H9 (cell line): ENCODE measurements around the gene UPK3A. TPM values are rescaled to one million over a fixed set of nuclear protein-coding genes. Genes with fewer than 3 reads are reported as not detected.
A peak's percentile ranks its signal among the peaks of the same experiment; 100 is the strongest.
"Not testable (repeated sequence)": the region's sequence is repeated elsewhere in the genome, so short reads cannot be mapped to it uniquely, and the experiment has no call there.

Source experiments
- DNase-seq: peaks from one replicate; pipeline ENCODE4 v3.0.0-alpha.2; 2017
- H2AFZ ChIP-seq: one replicate; pipeline ENCODE4 v1.6.1; 2013; ENCODE audit warnings: mild to moderate bottlenecking, low read length, control low read depth, moderate library complexity
- H2AK5ac ChIP-seq: 2 replicates; pipeline ENCODE4 v1.6.1; 2013; ENCODE audit warnings: low read length, control low read depth, mixed read lengths; ENCODE audit not compliant: insufficient read length
- H2BK120ac ChIP-seq: one replicate; pipeline ENCODE4 v1.6.1; 2013; ENCODE audit warnings: low read depth, mild to moderate bottlenecking, low read length, control low read depth, inconsistent platforms; ENCODE audit not compliant: poor library complexity, severe bottlenecking
- H2BK12ac ChIP-seq: 2 replicates; pipeline ENCODE4 v1.6.1; 2013; ENCODE audit warnings: low read length, control low read depth, mixed read lengths, low read depth; ENCODE audit not compliant: insufficient read length
- H2BK15ac ChIP-seq: 2 replicates; pipeline ENCODE4 v1.6.1; 2013; ENCODE audit warnings: low read depth, low read length, control low read depth
- H2BK20ac ChIP-seq: one replicate; pipeline ENCODE4 v1.6.1; 2013; ENCODE audit warnings: low read depth, mild to moderate bottlenecking, low read length, control low read depth, inconsistent platforms; ENCODE audit not compliant: poor library complexity, severe bottlenecking
- H2BK5ac ChIP-seq: 2 replicates; pipeline ENCODE4 v1.6.1; 2013; ENCODE audit warnings: low read length, control low read depth, mixed read lengths; ENCODE audit not compliant: insufficient read length
- H3K14ac ChIP-seq: 2 replicates; pipeline ENCODE4 v1.6.1; 2013; ENCODE audit warnings: low read length, control low read depth; ENCODE audit not compliant: insufficient read depth
- H3K18ac ChIP-seq: 2 replicates; pipeline ENCODE4 v1.6.1; 2013; ENCODE audit warnings: low read depth, mild to moderate bottlenecking, mixed read lengths, low read length, control low read depth; ENCODE audit not compliant: insufficient read length
- H3K23ac ChIP-seq: 2 replicates; pipeline ENCODE4 v1.6.1; 2013; ENCODE audit warnings: low read length, control low read depth, mixed read lengths, low read depth; ENCODE audit not compliant: insufficient read length
- H3K23me2 ChIP-seq: 2 replicates; pipeline ENCODE4 v1.6.1; 2013; ENCODE audit warnings: low read depth, mild to moderate bottlenecking, mixed read lengths, low read length, control low read depth; ENCODE audit not compliant: insufficient read length, poor library complexity, severe bottlenecking
- H3K27ac ChIP-seq: 2 replicates; pipeline ENCODE4 v1.5.1; 2013; ENCODE audit warnings: low read length, control low read depth, mixed read lengths, low read depth; ENCODE audit not compliant: insufficient read length
- H3K27me3 ChIP-seq: 2 replicates; pipeline ENCODE4 v1.6.1; 2013; ENCODE audit warnings: low read length, control low read depth, inconsistent platforms; ENCODE audit not compliant: insufficient read depth
- H3K4ac ChIP-seq: 2 replicates; pipeline ENCODE4 v1.6.1; 2013; ENCODE audit warnings: low read depth, mild to moderate bottlenecking, control low read depth, inconsistent platforms, low read length, moderate library complexity
- H3K4me1 ChIP-seq: 2 replicates; pipeline ENCODE4 v1.6.1; 2013; ENCODE audit warnings: low read length, control low read depth, inconsistent platforms; ENCODE audit not compliant: insufficient read depth
- H3K4me2 ChIP-seq: 2 replicates; pipeline ENCODE4 v1.6.1; 2013; ENCODE audit warnings: low read length, control low read depth, mixed read lengths; ENCODE audit not compliant: insufficient read length, insufficient read depth
- H3K56ac ChIP-seq: 2 replicates; pipeline ENCODE4 v1.6.1; 2013; ENCODE audit warnings: low read depth, mild to moderate bottlenecking, mixed read lengths, low read length, control low read depth; ENCODE audit not compliant: insufficient read length
- H3K79me1 ChIP-seq: 2 replicates; pipeline ENCODE4 v1.6.1; 2013; ENCODE audit warnings: low read depth, mild to moderate bottlenecking, moderate library complexity, low read length, control low read depth, inconsistent platforms; ENCODE audit not compliant: insufficient read depth, poor library complexity, severe bottlenecking
- H3K79me2 ChIP-seq: 2 replicates; pipeline ENCODE4 v1.6.1; 2013; ENCODE audit warnings: low read length, control low read depth, inconsistent platforms; ENCODE audit not compliant: insufficient read depth
- H3K9ac ChIP-seq: 2 replicates; pipeline ENCODE4 v1.6.1; 2013; ENCODE audit warnings: low read length, control low read depth, mixed read lengths; ENCODE audit not compliant: insufficient read length; ENCODE audit errors: extremely low read depth
- H3K9me3 ChIP-seq: one replicate; pipeline ENCODE4 v1.6.1; 2013; ENCODE audit warnings: low read depth, low read length, inconsistent platforms; ENCODE audit not compliant: control insufficient read depth
- H3T11ph ChIP-seq: one replicate; pipeline ENCODE4 v1.6.1; 2013; ENCODE audit warnings: mild to moderate bottlenecking, low read length, control low read depth, inconsistent platforms
- H4K20me1 ChIP-seq: one replicate; pipeline ENCODE4 v1.6.1; 2013; ENCODE audit not compliant: control insufficient read depth, insufficient read length, insufficient read depth
- H4K5ac ChIP-seq: 2 replicates; pipeline ENCODE4 v1.6.1; 2013; ENCODE audit warnings: low read depth, mild to moderate bottlenecking, mixed read lengths, low read length, control low read depth; ENCODE audit not compliant: insufficient read length
- H4K8ac ChIP-seq: replicated peaks from 2 replicates; pipeline ENCODE4 v1.6.1; 2013; ENCODE audit warnings: low read length, control low read depth, mixed read lengths, low read depth; ENCODE audit not compliant: insufficient read length
- H4K91ac ChIP-seq: 2 replicates; pipeline ENCODE4 v1.6.1; 2013; ENCODE audit warnings: low read depth, mild to moderate bottlenecking, moderate library complexity, mixed read lengths, low read length, control low read depth; ENCODE audit not compliant: insufficient read length
- H3K27ac Mint-ChIP-seq, 3 experiments: 2 replicates in 2 of 3; 3 replicates in 1 of 3; pipeline ENCODE4 v1.8.0; 2020 to 2021; ENCODE audit warnings: mixed read lengths in 3 of 3, mild to moderate bottlenecking in 1 of 3, moderate library complexity in 1 of 3
- H3K27me3 Mint-ChIP-seq: 2 replicates; pipeline ENCODE4 v1.8.0; 2021; ENCODE audit warnings: low read depth, mild to moderate bottlenecking, moderate library complexity, mixed read lengths
- H3K36me3 Mint-ChIP-seq, 3 experiments: 2 replicates in 2 of 3; 3 replicates in 1 of 3; pipeline ENCODE4 v1.8.0; 2020 to 2021; ENCODE audit warnings: low read depth in 3 of 3, mixed read lengths in 3 of 3; ENCODE audit not compliant: insufficient read depth in 1 of 3
- H3K4me1 Mint-ChIP-seq, 2 experiments: 2 replicates each; pipeline ENCODE4 v1.8.0; 2020; ENCODE audit warnings: mixed read lengths in 2 of 2
- H3K4me3 Mint-ChIP-seq, 2 experiments: 2 replicates in 1 of 2; 3 replicates in 1 of 2; pipeline ENCODE4 v1.8.0; 2020 to 2021; ENCODE audit warnings: mild to moderate bottlenecking in 2 of 2, mixed read lengths in 2 of 2, moderate library complexity in 1 of 2
- H3K9me3 Mint-ChIP-seq, 2 experiments: 2 replicates in 1 of 2; 3 replicates in 1 of 2; pipeline ENCODE4 v1.8.0; 2020; ENCODE audit warnings: mild to moderate bottlenecking in 2 of 2, mixed read lengths in 2 of 2, moderate library complexity in 1 of 2
- CTCF ChIP-seq: fragments of 200-600 bp; sonication (generic); conservative IDR thresholded peaks from 3 replicates; pipeline ENCODE4 v1.8.0; 2021; ENCODE audit warnings: antibody characterized with exemption, mild to moderate bottlenecking
- WGBS: extraction: QIAGEN DNeasy Blood & Tissue Kit; methylation state at CpG from one replicate; pipeline ENCODE4 v1.1.7; 2013; ENCODE audit warnings: missing lambda C conversion rate, low lambda C conversion rate, mixed read lengths; ENCODE audit not compliant: insufficient read length; ENCODE audit errors: extremely low coverage; 5-methylcytosine and 5-hydroxymethylcytosine counted together
- total RNA-seq: library from RNA; stranded (reverse); gene quantifications from 2 replicates; pipeline ENCODE4 v1.2.1, GENCODE V29; 2021

Gene UPK3A
- total RNA-seq, 1 experiment from 2014 or later = not detected

- Histone ChIP-seq H4K91ac (no peak overlapping the region), H4K20me1 (no peaks in the 10 kb centered on the region), H3K4me1 (no peaks in the 10 kb centered on the region), H3K23ac (no peak overlapping the region), H2BK12ac (no peak overlapping the region), H3K9ac (no peak overlapping the region), H2BK15ac (no peak overlapping the region), H3T11ph (no peak overlapping the region), H3K4ac (no peak overlapping the region), H2BK120ac (no peak overlapping the region), H3K23me2 (no peaks in the 10 kb centered on the region), H3K27ac (no peak overlapping the region), H2AK5ac (no peak overlapping the region), H3K56ac (no peak overlapping the region), H2BK20ac (no peak overlapping the region), H3K27me3 (no peaks in the 10 kb centered on the region), H2AFZ (no peak overlapping the region), H3K18ac (no peak overlapping the region), H3K9me3 (no peaks in the 10 kb centered on the region), H4K5ac (no peak overlapping the region), H3K79me1 (no peaks in the 10 kb centered on the region), H3K79me2 (no peaks in the 10 kb centered on the region), H3K4me2 (no peak overlapping the region), H4K8ac (no peak overlapping the region), H2BK5ac (no peak overlapping the region), H3K14ac (no peak overlapping the region)
- Mint-ChIP-seq H3K27ac (0 out of 7 replicates have a peak overlapping the region, but pooled peaks of 1 of the 3 experiments have one; percentile 36), H3K27me3 (peaks cover 11% of the 10 kb centered on the region), H3K4me3 (no peak overlapping the region), H3K36me3 (peaks cover 0 to 4% (median 0%) of the 10 kb centered on the region in 3 experiments; a peak in 3 of 7 replicates), H3K9me3 (peaks cover 3 to 8% of the 10 kb centered on the region in 2 experiments), H3K4me1 (peaks cover 0 to 8% of the 10 kb centered on the region in 2 experiments; a peak in 3 of 4 replicates)
- WGBS = no CpG with 5 or more reads among the region's 6 CpGs
- DNase-seq = no peak
- TF ChIP-seq CTCF = no peak
Observed at GRCh38 chr22:45254789-45255278, 29.9 kb upstream of the UPK3A start.

- not testable (repeated sequence) for H3K23me2 ChIP-seq, H3K9me3 Mint-ChIP-seq, H3K4me2 ChIP-seq, H2AK5ac ChIP-seq, H3K14ac ChIP-seq, H3K27ac ChIP-seq, H2BK20ac ChIP-seq, H2BK5ac ChIP-seq, H3K4me3 Mint-ChIP-seq, H3T11ph ChIP-seq, H4K20me1 ChIP-seq, H3K27me3 ChIP-seq, H2BK120ac ChIP-seq, H3K18ac ChIP-seq, H3K9ac ChIP-seq, H3K79me2 ChIP-seq, H3K9me3 ChIP-seq, H2BK15ac ChIP-seq, H4K5ac ChIP-seq, DNase-seq, H3K79me1 ChIP-seq, H3K4me1 ChIP-seq, H2AFZ ChIP-seq, H4K8ac ChIP-seq, H4K91ac ChIP-seq, H3K56ac ChIP-seq, H2BK12ac ChIP-seq, H3K27ac Mint-ChIP-seq, H3K4ac ChIP-seq, H3K36me3 Mint-ChIP-seq, H3K23ac ChIP-seq
- peaks cover 29% of the 10 kb centered on the region for H3K27me3 Mint-ChIP-seq
- no CpG with 5 or more reads among the region's 4 CpGs for WGBS
- H3K4me1 Mint-ChIP-seq = peaks cover 0 to 12% of the 10 kb centered on the region in 2 experiments; a peak in 3 of 4 replicates
Observed at GRCh38 chr22:45257941-45258340, 26.8 kb upstream of the UPK3A start.
